OCI-LY1 (cell line): ENCODE results near the gene TP73.

Experiments used
- H2AFZ ChIP-seq: fragments of 200-600 bp; sonication (generic), shearing (Covaris generic); 2 replicates; pipeline ENCODE4 v1.6.0; 2014; ENCODE audit warnings: antibody characterized with exemption, mild to moderate bottlenecking, low read length
- H3F3A ChIP-seq: fragments of 200-600 bp; sonication (generic), shearing (Covaris generic); 2 replicates; pipeline ENCODE4 v1.6.0; 2014; ENCODE audit warnings: mild to moderate bottlenecking, antibody characterized with exemption, low read length, moderate library complexity; ENCODE audit not compliant: insufficient read depth
- H3K27ac ChIP-seq: fragments of 200-600 bp; sonication (generic); 2 replicates; pipeline ENCODE4 v1.5.1; 2014; ENCODE audit warnings: low read length, mixed run types, mild to moderate bottlenecking, low read depth; ENCODE audit not compliant: poor library complexity, severe bottlenecking
- H3K27me3 ChIP-seq: fragments of 200-600 bp; sonication (generic); 2 replicates; pipeline ENCODE4 v1.6.0; 2014; ENCODE audit warnings: antibody characterized with exemption, mild to moderate bottlenecking, low read length, moderate library complexity; ENCODE audit not compliant: insufficient read depth
- H3K36me3 ChIP-seq: fragments of 200-600 bp; sonication (generic); 2 replicates; pipeline ENCODE4 v1.6.1; 2014; ENCODE audit warnings: mild to moderate bottlenecking, antibody characterized with exemption, low read length, moderate library complexity, mixed read lengths; ENCODE audit not compliant: insufficient read depth
- H3K4me1 ChIP-seq: fragments of 200-600 bp; sonication (generic); 2 replicates; pipeline ENCODE4 v1.5.1; 2014; ENCODE audit warnings: mild to moderate bottlenecking, low read length, moderate library complexity; ENCODE audit not compliant: insufficient read depth, severe bottlenecking
- H3K4me2 ChIP-seq: fragments of 200-600 bp; sonication (generic), shearing (Covaris generic); 2 replicates; pipeline ENCODE4 v1.6.1; 2014; ENCODE audit warnings: low read length
- H3K4me3 ChIP-seq: fragments of 200-600 bp; sonication (generic); 2 replicates; pipeline ENCODE4 v1.5.1; 2014; ENCODE audit warnings: low read length, low read depth, mild to moderate bottlenecking, mixed read lengths; ENCODE audit not compliant: poor library complexity, severe bottlenecking
- H3K79me2 ChIP-seq: fragments of 200-600 bp; shearing (Covaris generic); 2 replicates; pipeline ENCODE4 v1.6.1; 2016; ENCODE audit warnings: mixed run types, low read length, mixed read lengths; ENCODE audit not compliant: insufficient read depth
- H3K9ac ChIP-seq: fragments of 200-600 bp; sonication (generic), shearing (Covaris generic); 2 replicates; pipeline ENCODE4 v1.6.1; 2014; ENCODE audit warnings: mild to moderate bottlenecking, low read length, mixed read lengths
- H3K9me2 ChIP-seq: fragments of 200-600 bp; sonication (generic), shearing (Covaris generic); 2 replicates; pipeline ENCODE4 v1.6.1; 2014; ENCODE audit warnings: low read depth, mild to moderate bottlenecking, low read length, mixed read lengths
- H3K9me3 ChIP-seq: fragments of 200-600 bp; shearing (Covaris generic); 2 replicates; pipeline ENCODE4 v1.6.1; 2014; ENCODE audit warnings: low read length, mixed read lengths
- H4K20me1 ChIP-seq: fragments of 200-600 bp; sonication (generic), shearing (Covaris generic); 2 replicates; pipeline ENCODE4 v1.6.0; 2016; ENCODE audit warnings: mild to moderate bottlenecking, low read length; ENCODE audit not compliant: insufficient read depth
- EZH2 ChIP-seq: fragments of 200-600 bp; sonication (generic), shearing (Covaris generic); IDR thresholded peaks from 2 replicates; pipeline ENCODE4 v1.8.0; 2017; ENCODE audit warnings: borderline replicate concordance, mixed run types, mild to moderate bottlenecking, antibody characterized with exemption, low read length, moderate library complexity, mixed read lengths
- TF ChIP-seq, protein P1 (sequence below): fragments of 200-600 bp; sonication (generic), shearing (Covaris generic); IDR thresholded peaks from 2 replicates; pipeline ENCODE4 v1.5.1; 2017; ENCODE audit warnings: mild to moderate bottlenecking, antibody characterized with exemption, low read length, moderate library complexity, mixed read lengths

TP73 gene

DNA sequence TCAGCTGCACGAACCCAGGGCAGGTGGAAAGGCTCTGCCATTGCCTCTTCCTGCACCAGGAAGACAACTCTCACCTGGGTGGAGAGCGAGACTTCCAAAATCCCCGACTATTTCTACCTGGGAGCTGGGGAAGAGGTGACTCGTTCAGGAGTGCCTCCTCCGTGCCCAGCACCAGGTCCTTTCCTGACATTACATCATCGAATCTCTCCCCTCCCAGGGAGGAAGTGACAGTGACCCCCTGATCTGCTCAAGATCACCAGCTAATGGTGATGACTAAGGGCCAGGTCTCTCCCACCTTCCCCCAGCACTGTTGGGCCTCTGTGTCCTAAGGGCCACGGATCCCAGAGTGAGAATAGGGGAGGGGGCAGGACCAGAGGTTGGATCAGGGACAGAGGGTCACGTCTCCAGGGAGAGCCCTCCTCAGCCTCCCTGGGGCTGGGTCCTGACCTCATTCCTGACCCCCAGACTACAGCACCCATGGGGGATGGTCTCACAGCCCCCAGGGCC is 47.8 kb upstream of the TP73 start:
- H3F3A ChIP-seq, result no peaks in the 10 kb centered on the region
- TF ChIP-seq, protein P1, sequence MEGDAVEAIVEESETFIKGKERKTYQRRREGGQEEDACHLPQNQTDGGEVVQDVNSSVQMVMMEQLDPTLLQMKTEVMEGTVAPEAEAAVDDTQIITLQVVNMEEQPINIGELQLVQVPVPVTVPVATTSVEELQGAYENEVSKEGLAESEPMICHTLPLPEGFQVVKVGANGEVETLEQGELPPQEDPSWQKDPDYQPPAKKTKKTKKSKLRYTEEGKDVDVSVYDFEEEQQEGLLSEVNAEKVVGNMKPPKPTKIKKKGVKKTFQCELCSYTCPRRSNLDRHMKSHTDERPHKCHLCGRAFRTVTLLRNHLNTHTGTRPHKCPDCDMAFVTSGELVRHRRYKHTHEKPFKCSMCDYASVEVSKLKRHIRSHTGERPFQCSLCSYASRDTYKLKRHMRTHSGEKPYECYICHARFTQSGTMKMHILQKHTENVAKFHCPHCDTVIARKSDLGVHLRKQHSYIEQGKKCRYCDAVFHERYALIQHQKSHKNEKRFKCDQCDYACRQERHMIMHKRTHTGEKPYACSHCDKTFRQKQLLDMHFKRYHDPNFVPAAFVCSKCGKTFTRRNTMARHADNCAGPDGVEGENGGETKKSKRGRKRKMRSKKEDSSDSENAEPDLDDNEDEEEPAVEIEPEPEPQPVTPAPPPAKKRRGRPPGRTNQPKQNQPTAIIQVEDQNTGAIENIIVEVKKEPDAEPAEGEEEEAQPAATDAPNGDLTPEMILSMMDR, result no peak
- TF ChIP-seq EZH2, result no peak
- H2AFZ ChIP-seq, result no peak overlapping the region
- no peak overlapping the region for H3K27ac ChIP-seq
- peaks cover 8% of the 10 kb centered on the region; the same call in 1 of the 2 replicates for H3K27me3 ChIP-seq
- H3K4me2 ChIP-seq, result no peak overlapping the region
- no peaks in the 10 kb centered on the region for H3K4me1 ChIP-seq
- no peaks in the 10 kb centered on the region for H3K36me3 ChIP-seq
- H3K9me2 ChIP-seq, result no peaks in the 10 kb centered on the region
- H3K9ac ChIP-seq, result no peak overlapping the region
- H3K9me3 ChIP-seq, result no peaks in the 10 kb centered on the region
- no peaks in the 10 kb centered on the region for H3K79me2 ChIP-seq
- no peaks in the 10 kb centered on the region for H4K20me1 ChIP-seq
- H3K4me3 ChIP-seq, result no peak overlapping the region

DNA sequence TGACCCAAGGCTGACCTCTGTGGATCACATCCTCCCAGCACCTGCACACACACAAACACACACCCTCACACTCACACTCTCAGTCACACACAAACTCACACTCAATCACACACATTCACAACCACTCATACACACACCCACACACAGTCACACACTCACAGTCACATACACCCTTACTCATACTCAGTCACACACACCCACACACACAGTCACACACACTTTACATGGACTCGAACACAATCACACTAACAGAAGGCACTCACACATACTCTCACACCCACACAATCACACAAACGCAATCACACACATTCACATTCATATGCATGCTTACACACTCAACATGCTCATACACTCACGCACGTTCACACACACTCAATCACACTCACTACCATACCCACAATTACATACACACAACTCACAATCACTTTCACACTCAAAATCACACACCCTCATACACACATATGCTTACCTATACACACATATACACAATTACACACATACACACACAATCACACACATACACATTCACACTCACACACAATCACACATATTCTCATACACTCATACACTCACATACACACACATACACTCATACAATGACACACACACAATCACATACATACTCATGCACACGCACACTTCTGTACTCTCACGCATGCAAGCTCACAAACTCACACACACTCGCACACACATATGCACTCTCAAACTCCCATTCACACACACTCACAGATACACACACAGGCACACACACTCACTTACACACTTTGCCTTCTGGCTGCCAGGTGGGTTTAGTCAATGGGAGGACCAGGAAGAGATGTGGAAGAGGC is 47.1 kb upstream of the TP73 start:
- Histone ChIP-seq H3K4me3 (no peak overlapping the region), H3K4me1 (no peaks in the 10 kb centered on the region), H3K27ac (no peak overlapping the region), H3K9me3 (no peaks in the 10 kb centered on the region), H3K9ac (no peak overlapping the region), H2AFZ (no peak overlapping the region), H3F3A (no peaks in the 10 kb centered on the region), H3K4me2 (no peak overlapping the region), H3K36me3 (no peaks in the 10 kb centered on the region), H4K20me1 (no peaks in the 10 kb centered on the region), H3K9me2 (no peaks in the 10 kb centered on the region), H3K27me3 (peaks cover 8% of the 10 kb centered on the region; the same call in 1 of the 2 replicates), H3K79me2 (no peaks in the 10 kb centered on the region)
- TF ChIP-seq, protein P1, result no peak
- no peak for TF ChIP-seq EZH2

DNA sequence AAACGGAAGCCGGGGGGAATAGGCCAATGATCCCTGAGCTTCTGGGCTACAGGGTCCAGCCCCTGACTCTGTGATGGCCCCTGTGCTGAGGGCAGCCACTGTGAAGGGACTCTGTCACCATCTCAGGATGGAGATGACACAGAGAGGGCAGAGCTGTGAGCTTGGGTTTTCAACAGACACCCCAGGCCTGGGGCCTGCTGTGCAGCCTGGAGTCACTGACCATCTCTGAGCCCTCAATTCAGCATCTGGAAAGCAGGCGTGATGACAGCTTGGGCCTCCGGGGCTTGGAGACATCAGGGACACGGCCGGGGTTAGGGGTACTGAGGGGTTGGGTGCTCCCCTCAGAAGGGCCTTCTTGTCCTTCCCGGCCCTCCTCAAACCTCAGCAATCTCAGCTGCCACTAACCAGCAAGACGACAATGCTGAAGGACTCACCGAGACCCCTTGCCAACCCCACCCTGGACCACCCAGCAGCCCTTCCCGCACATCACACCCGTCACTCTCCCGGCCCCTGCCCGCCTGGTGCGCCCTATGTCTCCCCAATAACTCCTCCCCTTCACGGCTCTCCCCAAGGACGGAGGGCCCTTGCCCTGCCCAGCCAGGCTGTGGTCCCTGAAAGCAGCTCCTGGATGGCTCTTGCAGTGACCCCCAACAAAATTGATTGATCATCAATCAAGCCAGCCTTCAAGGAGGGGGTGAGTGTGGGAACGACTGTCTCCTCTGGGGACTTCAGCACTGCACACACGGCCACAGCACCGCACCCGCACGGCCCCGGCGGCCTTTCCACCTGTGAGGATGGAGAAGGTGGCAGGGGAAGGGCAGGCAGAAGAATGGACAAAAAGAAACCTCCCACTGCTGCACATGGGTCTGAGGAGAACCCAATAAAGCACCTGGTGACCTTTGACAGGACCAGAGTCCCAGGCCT is 45.3 kb upstream of the TP73 start:
- H3K4me1 ChIP-seq, result no peaks in the 10 kb centered on the region

More for the DNA sequence above, 45.3 kb upstream of the TP73 start:
- no peaks in the 10 kb centered on the region for H3K79me2 ChIP-seq
- no peak overlapping the region for H3K9ac ChIP-seq
- H3K27ac ChIP-seq, result no peak overlapping the region
- H3K36me3 ChIP-seq, result no peaks in the 10 kb centered on the region
- H3K9me2 ChIP-seq, result no peaks in the 10 kb centered on the region
- H3K9me3 ChIP-seq, result no peaks in the 10 kb centered on the region
- no peaks in the 10 kb centered on the region for H3F3A ChIP-seq
- no peak overlapping the region for H3K4me3 ChIP-seq
- no peaks in the 10 kb centered on the region for H4K20me1 ChIP-seq
- H3K4me2 ChIP-seq, result no peak overlapping the region
- peaks cover 8% of the 10 kb centered on the region; the same call in 1 of the 2 replicates for H3K27me3 ChIP-seq
- H2AFZ ChIP-seq, result no peak overlapping the region
- TF ChIP-seq EZH2, result no peak
- TF ChIP-seq, protein P1, result no peak
